CD4-positive, alpha-beta T cell treated with Interleukin-12 subunit alpha and Interleukin-12 subunit beta, for 1 hour (primary cell): ENCODE data around the gene SLC4A7.
"Not testable (repeated sequence)": the region's sequence is repeated elsewhere in the genome, so short reads cannot be mapped to it uniquely, and the experiment has no call there.

Experiments
- DNase-seq: peaks from one replicate; pipeline ENCODE4 v3.0.0-alpha.2; 2020

Gene SLC4A7

GRCh38 chr3:27426926-27427325, 57.3 kb downstream of the SLC4A7 start:
- no peak for DNase-seq

- no peak for DNase-seq
Measured at GRCh38 chr3:27425896-27426565, 58.2 kb downstream of the SLC4A7 start.

- DNase-seq: not testable (repeated sequence)
Measured at GRCh38 chr3:27424812-27425521, 59.2 kb downstream of the SLC4A7 start.

DNA sequence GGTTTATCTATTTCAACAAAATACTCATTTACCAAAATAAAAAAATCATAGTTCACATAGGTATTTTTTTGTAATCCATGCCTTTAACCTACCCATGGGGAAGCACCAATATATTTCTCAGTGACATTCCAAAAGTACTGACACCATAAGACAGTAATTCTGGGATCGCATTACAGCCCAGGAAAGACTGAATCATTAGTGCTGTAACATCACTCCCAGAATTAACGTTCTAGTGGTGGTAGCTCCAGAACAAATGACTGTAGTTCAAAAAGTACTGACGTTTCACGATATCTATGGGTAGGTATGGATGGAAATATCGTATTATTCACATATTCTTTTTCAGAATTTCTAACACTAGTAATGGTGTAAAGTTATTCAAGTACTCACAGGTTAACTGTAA, 60.7 kb downstream of the SLC4A7 start:
- no peak for DNase-seq

DNA sequence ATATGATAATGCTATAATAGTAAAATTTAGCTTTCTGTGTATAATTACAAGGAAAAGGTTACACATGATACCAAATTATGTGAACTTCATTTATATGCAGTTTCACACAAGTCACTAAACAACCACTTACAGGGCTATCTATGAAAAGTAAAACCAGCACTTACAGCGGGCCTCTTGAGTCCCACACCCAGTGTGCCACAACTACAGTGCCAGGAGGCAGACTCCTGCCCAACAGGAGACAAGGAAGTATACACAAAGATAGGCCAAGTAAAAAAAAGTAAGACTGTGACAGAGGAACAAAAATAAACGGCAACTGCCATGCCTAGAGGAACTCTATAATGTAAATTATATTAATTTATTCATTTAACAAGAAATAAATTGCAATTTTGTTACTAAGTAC, 61.6 kb downstream of the SLC4A7 start:
- no peak for DNase-seq

GRCh38 chr3:27415202-27415601, 69.0 kb downstream of the SLC4A7 start:
- DNase-seq: no peak

DNA sequence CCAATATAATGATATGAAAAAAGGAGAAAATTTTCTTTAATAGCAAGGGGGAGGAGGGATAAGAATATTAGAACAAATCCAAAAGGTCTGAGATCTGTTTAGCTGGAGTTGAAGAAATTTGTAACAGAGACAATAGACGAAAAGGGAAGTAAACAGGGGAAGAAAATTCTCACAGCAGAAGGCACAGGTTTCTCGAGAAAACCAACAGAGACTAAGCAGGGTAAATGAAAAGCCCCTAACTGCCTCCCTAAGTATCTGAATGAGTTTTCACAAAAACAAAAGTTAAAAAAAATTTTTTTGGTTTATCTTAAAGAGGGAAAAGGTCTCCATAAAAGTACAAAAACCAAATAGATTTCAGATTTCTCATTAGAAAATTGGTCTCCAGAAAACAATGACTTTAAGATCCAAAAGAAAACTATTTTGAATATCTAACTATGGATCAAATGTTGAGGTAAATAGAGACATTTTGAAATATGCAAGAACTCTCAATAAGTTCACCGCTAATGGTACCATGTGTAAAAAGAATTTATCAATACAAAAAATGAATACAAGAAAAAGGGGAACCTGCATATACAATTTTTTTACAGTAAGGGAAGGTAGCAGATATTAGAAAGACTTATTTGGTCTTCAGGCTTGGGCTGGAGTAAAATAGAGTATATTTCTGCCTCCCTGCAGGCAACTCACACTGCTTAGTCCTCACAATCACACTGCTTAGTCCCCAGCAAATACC, 91.1 kb downstream of the SLC4A7 start:
- DNase-seq: no peak

- DNase-seq: not testable (repeated sequence)
Measured at GRCh38 chr3:27392414-27392813, 91.8 kb downstream of the SLC4A7 start.

GRCh38 chr3:27391796-27392195, 92.4 kb downstream of the SLC4A7 start:
- DNase-seq: no peak

DNA sequence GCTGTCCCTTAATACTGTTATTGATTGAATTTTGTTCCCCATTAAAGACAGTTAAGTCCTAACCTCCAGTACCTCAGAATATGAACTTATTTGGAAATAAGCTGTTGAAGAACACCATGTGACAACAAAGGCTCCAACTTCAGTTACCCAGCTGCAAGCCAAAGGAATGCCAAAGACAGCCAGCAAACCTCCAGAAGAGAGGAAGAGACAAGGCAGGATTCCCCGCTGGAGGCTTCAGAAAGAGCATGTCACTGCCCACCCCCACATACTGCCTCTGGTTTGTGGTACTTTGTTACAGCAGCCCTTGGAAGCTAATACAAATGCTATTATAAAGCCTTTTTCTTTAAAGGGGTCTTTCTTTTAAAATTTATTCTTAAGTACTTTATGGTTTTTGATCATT, 96.6 kb downstream of the SLC4A7 start:
- no peak for DNase-seq

DNA sequence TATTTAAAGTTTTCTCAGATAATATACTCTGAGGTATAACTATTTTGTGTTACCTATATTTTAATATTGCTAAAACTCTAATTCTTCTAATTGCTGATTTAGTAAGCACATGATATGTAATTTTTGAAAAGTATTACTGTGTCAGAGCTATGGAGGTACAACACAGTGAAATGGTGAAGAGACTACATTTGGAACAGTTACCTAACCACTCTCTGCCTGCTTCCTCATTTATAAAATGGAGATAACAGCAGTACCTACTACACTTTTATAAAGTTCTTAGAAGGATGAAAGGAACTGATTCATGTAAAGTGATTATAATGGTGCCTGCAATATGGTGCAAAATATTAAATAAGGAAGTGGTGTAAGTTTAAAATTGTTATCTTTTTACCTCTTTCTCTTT, 98.7 kb downstream of the SLC4A7 start:
- no peak for DNase-seq

- DNase-seq: no peak
Measured at GRCh38 chr3:27384191-27384590, 100.0 kb downstream of the SLC4A7 start.

DNA sequence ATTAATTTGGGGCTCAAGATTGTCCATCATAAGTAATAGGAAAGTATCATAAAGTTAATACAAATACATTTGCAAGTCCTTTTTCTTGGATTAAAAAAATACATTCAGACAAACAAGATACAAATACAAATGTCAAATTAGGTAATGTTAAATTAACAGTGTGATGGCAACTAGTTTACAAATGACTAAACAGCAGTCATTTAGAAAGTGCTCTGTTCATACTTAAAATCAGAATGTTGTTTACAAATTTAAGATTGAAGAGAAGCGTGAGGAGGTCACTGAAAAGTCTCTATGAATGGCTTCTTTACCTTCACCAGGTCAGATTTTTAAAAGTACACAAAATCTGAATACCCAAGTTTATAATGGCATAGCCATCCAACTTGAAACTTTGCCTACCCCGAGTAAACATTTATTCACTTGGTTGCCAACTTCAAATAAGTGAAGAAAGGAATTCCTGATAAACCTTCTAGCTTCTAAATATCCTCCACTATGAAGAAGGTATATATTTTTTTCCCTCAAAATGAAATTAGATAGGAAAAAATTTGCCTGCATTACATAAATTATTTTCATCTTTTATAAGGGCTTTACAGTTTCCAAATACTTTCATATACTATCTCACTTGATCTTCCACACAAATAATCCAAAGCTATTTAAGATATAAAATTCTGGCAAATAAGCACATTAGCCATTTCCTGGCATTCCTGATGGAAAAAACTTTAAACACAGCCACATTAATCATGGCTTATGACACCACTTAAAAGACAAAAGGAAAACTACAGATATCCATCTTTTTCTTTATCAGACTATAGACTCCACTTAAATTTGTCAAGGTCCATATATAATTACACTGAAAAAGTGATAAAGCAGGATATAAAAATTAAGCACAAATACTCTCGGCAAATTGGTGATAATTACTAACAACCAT, 103.5 kb downstream of the SLC4A7 start:
- DNase-seq: no peak

GRCh38 chr3:27378331-27378730, 105.9 kb downstream of the SLC4A7 start:
- DNase-seq: no peak

GRCh38 chr3:27376109-27376772, 107.9 kb downstream of the SLC4A7 start:
- no peak for DNase-seq

GRCh38 chr3:27368831-27369607, 115.2 kb downstream of the SLC4A7 start, which contains the start of gene NEK10:
Gene NEK10, minus strand, starts transcription at chr3:27369383. Its CDS starts 16,501 bp downstream, at chr3:27352882.
- peak; percentile 92 for DNase-seq

GRCh38 chr3:27366062-27366591, 118.1 kb downstream of the SLC4A7 start:
- no peak for DNase-seq

DNA sequence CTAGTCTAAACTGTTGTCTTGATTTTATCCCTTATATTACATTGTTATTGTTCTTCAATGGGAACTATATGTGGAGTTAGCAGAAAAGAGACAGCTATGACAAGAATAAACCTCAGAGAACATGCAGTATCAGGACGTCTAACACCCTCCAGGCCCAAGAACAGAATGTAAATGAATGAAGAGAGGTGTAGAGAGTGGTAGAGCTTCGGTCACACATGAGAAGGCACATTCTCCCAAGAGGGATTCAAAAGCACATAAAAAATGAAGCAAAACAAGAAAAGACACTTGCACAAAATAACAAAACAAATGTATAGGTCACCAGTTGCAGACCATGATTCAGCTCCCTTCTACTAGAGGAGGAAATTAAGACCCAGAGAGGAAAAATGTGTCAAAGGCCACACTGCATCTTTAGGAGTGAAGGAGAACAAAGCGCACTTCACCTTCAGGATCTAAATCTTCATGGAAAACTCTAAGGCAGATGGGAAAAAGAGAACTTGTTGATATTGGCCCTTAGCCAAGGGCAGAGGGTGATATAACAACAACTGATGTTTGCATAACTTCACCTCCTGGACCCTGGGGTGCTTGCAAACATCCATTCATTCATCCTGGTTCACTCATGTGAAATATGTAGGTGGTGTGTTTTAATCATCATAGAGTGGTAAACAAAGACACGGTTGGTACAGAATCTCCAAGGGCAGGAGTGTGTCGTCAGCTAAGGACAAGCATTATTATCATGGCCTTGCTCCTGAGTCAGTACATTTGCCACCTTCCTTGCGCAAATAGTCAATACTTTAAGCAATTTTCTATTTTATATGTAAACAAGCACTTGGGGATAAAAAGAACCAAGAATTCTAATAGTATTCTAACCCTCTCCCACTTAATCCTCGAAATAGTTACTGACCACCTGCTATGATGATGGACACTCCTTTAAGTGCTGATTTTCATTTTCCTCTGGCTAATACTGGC, 123.8 kb downstream of the SLC4A7 start:
- DNase-seq: no peak

GRCh38 chr3:27358372-27358771, 125.8 kb downstream of the SLC4A7 start:
- no peak for DNase-seq
